Stomach (tissue), 9 donors: ENCODE measurements around the gene SP140. TPM values are rescaled to one million over a fixed set of nuclear protein-coding genes. Genes with fewer than 3 reads are reported as not detected.
"Not testable (repeated sequence)": the region's sequence is repeated elsewhere in the genome, so short reads cannot be mapped to it uniquely, and the experiment has no call there.

Experiments
- DNase-seq, 2 donors: peaks; one replicate each; pipeline versions ENCODE4 v3.0.0 to v3.0.0-alpha.2; 2013 to 2019
- H3K27ac ChIP-seq, 5 donors: fragments of 200-600 bp in 4 of 5; sonication (generic) in 4 of 5; one replicate each; pipeline ENCODE4 v1.5.1; 2013 to 2019; ENCODE audit warnings: mild to moderate bottlenecking in 1 of 5, moderate library complexity in 1 of 5
- H3K27me3 ChIP-seq, 3 donors: fragments of 200-600 bp; sonication (generic); one replicate each; pipeline ENCODE4 v1.5.1; 2017 to 2019; ENCODE audit warnings: mixed run types in 1 of 3
- H3K36me3 ChIP-seq, 4 donors: fragments of 200-600 bp; sonication (generic); 1 replicate in 3 of 4; 2 replicates in 1 of 4; pipeline ENCODE4 v1.5.1; 2016 to 2019
- H3K4me1 ChIP-seq, 4 donors: fragments of 200-600 bp; sonication (generic); one replicate each; pipeline ENCODE4 v1.5.1; 2016 to 2019
- H3K4me3 ChIP-seq, 4 donors: fragments of 200-600 bp; sonication (generic) in 3 of 4; one replicate each; pipeline ENCODE4 v1.5.1; 2016 to 2019; ENCODE audit warnings: mild to moderate bottlenecking in 1 of 4
- H3K9me3 ChIP-seq, 4 donors: fragments of 200-600 bp; sonication (generic); one replicate each; pipeline ENCODE4 v1.5.1; 2016 to 2019
- EP300 ChIP-seq: sonication (generic); formaldehyde crosslinking; IDR thresholded peaks from one replicate; pipeline ENCODE4 v1.6.1; 2017; ENCODE audit warnings: antibody characterized with exemption
- POLR2A ChIP-seq, 4 donors: fragments of 450-650 bp; IDR thresholded peaks; one replicate each; pipeline ENCODE4 v1.6.1; 2016; ENCODE audit warnings: antibody characterized with exemption in 4 of 4, control low read depth in 2 of 4, mild to moderate bottlenecking in 1 of 4, moderate library complexity in 1 of 4
- POLR2AphosphoS5 ChIP-seq, 3 donors: sonication (generic); formaldehyde crosslinking; IDR thresholded peaks; one replicate each; pipeline ENCODE4 v1.6.1; 2016; ENCODE audit warnings: antibody characterized with exemption in 3 of 3
- WGBS, 5 donors: extraction: QIAGEN DNeasy Blood & Tissue Kit in 3 of 5; methylation state at CpG; one replicate each; pipeline versions ENCODE4 v1.1.5 to v1.1.7; 2013 to 2018; 5-methylcytosine and 5-hydroxymethylcytosine counted together
- intact Hi-C: fragments of 100-400 bp; cut with DNase I; formaldehyde crosslinking; loops from one replicate; pipeline ENCODE4 v1.15.1; 2023; ENCODE audit warnings: low total_unique reads
- polyA plus RNA-seq, 3 donors: library from polyadenylated mRNA; stranded (reverse); fragments of 200-250 nt; gene quantifications; one replicate each; pipeline ENCODE4 v1.2.3, GENCODE V29; 2013
- total RNA-seq, 5 donors: library from RNA; depleted of rRNA; stranded (reverse); fragments of >200 nt; gene quantifications; one replicate each; pipeline versions ENCODE4 v1.1.0 to v1.2.3, GENCODE V29; 2014 to 2016
- TF ChIP-seq, protein P1 (sequence below), 7 experiments: fragments of 450-650 bp in 4 of 7; fragments of 200-600 bp in 3 of 7; sonication (generic) in 3 of 7; IDR thresholded peaks; one replicate each; pipeline ENCODE4 v1.5.1; 2016 to 2019; ENCODE audit warnings: antibody characterized with exemption in 7 of 7, control low read depth in 2 of 7, mild to moderate bottlenecking in 1 of 7
- donor health status: healthy with polysubstance abuse.
- donor health status: Bipolar disorder and iron deficiency.
- donor health status: healthy.

SP140 gene
- total and polyA plus RNA-seq, 8 donors = 1.1 to 6.4 (median 2.0) TPM; not detected in 1

- 54 to 95% (median 83%) methylated on average over 1 to 2 of the region's 2 CpGs for WGBS, 5 donors
- no peak overlapping the region for H3K4me3 ChIP-seq
- no peak overlapping the region for H3K27ac ChIP-seq
- no peaks in the 10 kb centered on the region for H3K27me3 ChIP-seq
- no peak for DNase-seq
- H3K36me3 ChIP-seq = no peaks in the 10 kb centered on the region
- peaks cover 0 to 17% (median 15%) of the 10 kb centered on the region in 4 donors for H3K9me3 ChIP-seq
- intact Hi-C loops = no loop called here
- TF ChIP-seq EP300 = no peak
- TF ChIP-seq, protein P1, sequence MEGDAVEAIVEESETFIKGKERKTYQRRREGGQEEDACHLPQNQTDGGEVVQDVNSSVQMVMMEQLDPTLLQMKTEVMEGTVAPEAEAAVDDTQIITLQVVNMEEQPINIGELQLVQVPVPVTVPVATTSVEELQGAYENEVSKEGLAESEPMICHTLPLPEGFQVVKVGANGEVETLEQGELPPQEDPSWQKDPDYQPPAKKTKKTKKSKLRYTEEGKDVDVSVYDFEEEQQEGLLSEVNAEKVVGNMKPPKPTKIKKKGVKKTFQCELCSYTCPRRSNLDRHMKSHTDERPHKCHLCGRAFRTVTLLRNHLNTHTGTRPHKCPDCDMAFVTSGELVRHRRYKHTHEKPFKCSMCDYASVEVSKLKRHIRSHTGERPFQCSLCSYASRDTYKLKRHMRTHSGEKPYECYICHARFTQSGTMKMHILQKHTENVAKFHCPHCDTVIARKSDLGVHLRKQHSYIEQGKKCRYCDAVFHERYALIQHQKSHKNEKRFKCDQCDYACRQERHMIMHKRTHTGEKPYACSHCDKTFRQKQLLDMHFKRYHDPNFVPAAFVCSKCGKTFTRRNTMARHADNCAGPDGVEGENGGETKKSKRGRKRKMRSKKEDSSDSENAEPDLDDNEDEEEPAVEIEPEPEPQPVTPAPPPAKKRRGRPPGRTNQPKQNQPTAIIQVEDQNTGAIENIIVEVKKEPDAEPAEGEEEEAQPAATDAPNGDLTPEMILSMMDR (IDR thresholded peaks at IDR 0.05) = no peak
- H3K4me1 ChIP-seq = no peaks in the 10 kb centered on the region
These were observed 80.9 kb downstream of the SP140 start for GRCh38 chr2:230306474-230306873.

- WGBS, 5 donors = 87 to 100% (median 98%) methylated on average over 2 of the region's 2 CpGs
- intact Hi-C loops = no loop called here
- Histone ChIP-seq H3K27ac (no peak overlapping the region), H3K4me1 (no peaks in the 10 kb centered on the region), H3K27me3 (no peaks in the 10 kb centered on the region), H3K36me3 (no peaks in the 10 kb centered on the region), H3K9me3 (peaks cover 0 to 17% (median 11%) of the 10 kb centered on the region in 4 donors), H3K4me3 (no peak overlapping the region)
- TF ChIP-seq, protein P1 (IDR thresholded peaks at IDR 0.05) = no peak
- no peak for TF ChIP-seq EP300
- no peak for TF ChIP-seq POLR2A (IDR thresholded peaks at IDR 0.05)
- no peak for DNase-seq
These were observed 81.9 kb downstream of the SP140 start for GRCh38 chr2:230307485-230307884.

DNA sequence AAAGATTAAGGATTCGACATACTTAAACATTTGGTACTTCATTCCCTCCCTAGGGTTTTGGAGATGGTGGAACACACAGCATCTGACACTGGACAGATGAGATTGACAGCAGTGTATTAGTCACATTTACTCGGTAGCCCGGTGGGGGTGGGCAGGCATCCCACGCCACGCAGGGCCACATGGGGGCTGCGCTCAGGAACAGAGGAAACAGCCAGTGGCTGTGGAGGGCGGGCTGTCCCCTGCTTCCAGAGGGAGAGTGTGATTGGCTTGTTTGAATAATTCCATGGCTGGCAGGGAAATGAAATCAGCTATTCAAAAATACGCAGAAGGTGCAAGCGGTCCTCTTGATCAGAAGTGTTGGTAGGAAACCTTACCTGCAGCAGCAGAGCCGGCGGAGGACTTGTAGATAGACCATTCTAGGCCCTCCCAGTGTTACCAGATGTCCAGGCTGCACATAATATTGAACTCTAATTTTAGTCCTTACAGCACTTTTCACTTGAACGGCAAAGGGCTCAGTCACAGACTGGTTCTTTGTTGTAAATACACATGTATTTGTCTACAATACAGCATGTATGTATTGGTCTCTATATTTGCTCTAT lies 83.0 kb downstream of the SP140 start:
- Histone ChIP-seq H3K4me1 (no peaks in the 10 kb centered on the region), H3K9me3 (peaks cover 0 to 17% (median 9%) of the 10 kb centered on the region in 4 donors), H3K27me3 (no peaks in the 10 kb centered on the region), H3K36me3 (no peaks in the 10 kb centered on the region), H3K27ac (no peak overlapping the region), H3K4me3 (no peak overlapping the region)
- TF ChIP-seq POLR2AphosphoS5 (IDR thresholded peaks at IDR 0.05) (no peak), EP300 (no peak), POLR2A (IDR thresholded peaks at IDR 0.05) (no peak)
- TF ChIP-seq, protein P1 (IDR thresholded peaks at IDR 0.05) = no peak
- intact Hi-C loops = no loop called here
- no peak for DNase-seq
- 85 to 92% (median 87%) methylated on average over 12 of the region's 12 CpGs for WGBS, 5 donors

GRCh38 chr2:230310792-230311191 lies 85.3 kb downstream of the SP140 start:
- DNase-seq, H3K9me3 ChIP-seq, H3K36me3 ChIP-seq, H3K4me1 ChIP-seq, H3K27me3 ChIP-seq, H3K27ac ChIP-seq, intact Hi-C loops, H3K4me3 ChIP-seq: not testable (repeated sequence)
- 84 to 100% (median 94%) methylated on average over 1 of the region's 5 CpGs; no CpG with 5 or more reads in 2 of the 5 donors for WGBS, 5 donors

DNA sequence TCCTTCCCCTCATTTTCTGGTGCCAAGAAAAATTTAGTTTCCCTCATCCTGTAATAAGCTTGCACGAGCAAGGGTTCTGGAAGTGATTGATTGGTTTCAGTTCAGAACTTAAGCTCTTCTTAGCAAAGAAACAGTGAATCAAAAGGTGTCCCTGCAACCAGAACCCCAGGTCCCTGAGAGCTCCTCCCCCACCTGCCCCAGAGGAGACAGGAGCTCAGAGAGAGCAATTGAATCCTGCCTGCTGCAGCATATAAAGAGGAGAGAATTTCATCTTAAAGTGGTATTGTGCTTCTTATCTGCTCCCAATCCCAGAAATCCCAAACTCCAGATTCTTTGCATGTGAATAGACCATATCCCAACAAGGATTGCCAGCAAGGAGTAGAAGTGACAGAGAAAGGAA lies 86.1 kb downstream of the SP140 start:
- H3K4me1 ChIP-seq, intact Hi-C loops, H3K27me3 ChIP-seq, DNase-seq, H3K9me3 ChIP-seq, H3K4me3 ChIP-seq, H3K36me3 ChIP-seq, H3K27ac ChIP-seq: not testable (repeated sequence)
- 64 to 85% (median 67%) methylated on average over 1 of the region's 1 CpG for WGBS, 5 donors
